IMR-90 (cell line): ENCODE measurements around the gene EIF2B2. TPM values are rescaled to one million over a fixed set of nuclear protein-coding genes. Genes with fewer than 3 reads are reported as not detected.

Source experiments
- ATAC-seq: fragments of 200-7000 bp; cut with Tn5 transposase; 2 replicates; pipeline ENCODE4 v1.9.1; 2020; ENCODE audit warnings: low read depth, mild to moderate bottlenecking, moderate library complexity
- BruUV-seq: library from RNA; stranded (reverse); fragments of 400-500 nt; replicated peaks from 2 replicates; lab custom pipeline; 2021; lab: Mats Ljungman, UMichigan
- CTCF ChIA-PET: fragments of 300-600 bp; formaldehyde crosslinking; extraction: SDS; loops from one replicate; lab custom pipeline; 2021; ENCODE audit warnings: antibody characterized with exemption; lab: Yijun Ruan, JAX
- POLR2A ChIA-PET: fragments of 300-600 bp; sonication (Branson Sonifier 250); formaldehyde crosslinking; loops from one replicate; lab custom pipeline; 2022; ENCODE audit warnings: antibody characterized with exemption; ENCODE audit not compliant: unreplicated experiment; lab: Charles Lee
- DNase-seq: peaks from one replicate; pipeline ENCODE4 v3.0.0; 2013
- H2AFZ ChIP-seq: replicated peaks from 2 replicates; pipeline ENCODE3; 2013; ENCODE audit warnings: low read length, mild to moderate bottlenecking; ENCODE audit not compliant: poor library complexity
- H2AK5ac ChIP-seq: 2 replicates; pipeline ENCODE4 v1.6.1; 2013; ENCODE audit warnings: low read depth, low read length, inconsistent platforms
- H2AK9ac ChIP-seq: replicated peaks from 2 replicates; pipeline ENCODE3; 2013; ENCODE audit warnings: mild to moderate bottlenecking, low read depth, low read length, moderate library complexity; ENCODE audit not compliant: poor library complexity
- H2BK120ac ChIP-seq: 2 replicates; pipeline ENCODE4 v1.6.1; 2013; ENCODE audit warnings: low read depth, low read length, inconsistent platforms
- H2BK15ac ChIP-seq: 3 replicates; pipeline ENCODE4 v1.6.1; 2013; ENCODE audit warnings: low read depth, low read length, inconsistent platforms
- H2BK20ac ChIP-seq: 2 replicates; pipeline ENCODE4 v1.6.1; 2013; ENCODE audit warnings: low read depth, mild to moderate bottlenecking, inconsistent platforms, low read length, moderate library complexity
- H2BK5ac ChIP-seq: 2 replicates; pipeline ENCODE4 v1.6.1; 2013; ENCODE audit warnings: mild to moderate bottlenecking, low read depth, low read length, inconsistent platforms; ENCODE audit not compliant: poor library complexity, severe bottlenecking
- H3K14ac ChIP-seq: replicated peaks from 2 replicates; pipeline ENCODE4 v1.6.1; 2013; ENCODE audit warnings: low read depth, low read length, inconsistent platforms
- H3K18ac ChIP-seq: 2 replicates; pipeline ENCODE4 v1.6.1; 2013; ENCODE audit warnings: low read depth, low read length, control low read depth
- H3K23ac ChIP-seq: 2 replicates; pipeline ENCODE4 v1.6.1; 2013; ENCODE audit warnings: low read depth, low read length, inconsistent platforms
- H3K27ac ChIP-seq: 2 replicates; pipeline ENCODE4 v1.5.1; 2013; ENCODE audit warnings: mild to moderate bottlenecking, control low read depth, low read length; ENCODE audit not compliant: insufficient read depth
- H3K27me3 ChIP-seq: 2 replicates; pipeline ENCODE4 v1.6.1; 2013; ENCODE audit warnings: low read length; ENCODE audit not compliant: control insufficient read depth, insufficient read depth
- H3K36me3 ChIP-seq: 2 replicates; pipeline ENCODE4 v1.6.1; 2013; ENCODE audit warnings: low read length, mixed read lengths; ENCODE audit not compliant: control insufficient read depth, insufficient read depth
- H3K4ac ChIP-seq: 2 replicates; pipeline ENCODE4 v1.6.1; 2013; ENCODE audit warnings: low read depth, low read length, inconsistent platforms
- H3K4me1 ChIP-seq: 2 replicates; pipeline ENCODE4 v1.6.1; 2013; ENCODE audit warnings: low read length, mixed read lengths; ENCODE audit not compliant: control insufficient read depth, insufficient read depth
- H3K4me2 ChIP-seq: 2 replicates; pipeline ENCODE4 v1.6.1; 2013; ENCODE audit warnings: low read depth, mild to moderate bottlenecking, control low read depth, low read length, moderate library complexity
- H3K4me3 ChIP-seq: 2 replicates; pipeline ENCODE4 v1.5.1; 2013; ENCODE audit warnings: low read depth, mild to moderate bottlenecking, control low read depth, low read length, moderate library complexity; ENCODE audit not compliant: insufficient read depth
- H3K56ac ChIP-seq: 2 replicates; pipeline ENCODE4 v1.6.1; 2013; ENCODE audit warnings: low read length, inconsistent platforms; ENCODE audit not compliant: insufficient read depth; ENCODE audit errors: extremely low read depth
- H3K79me1 ChIP-seq, 2 experiments: 2 replicates each; pipeline ENCODE4 v1.6.1; 2013; ENCODE audit warnings: low read length in 2 of 2, inconsistent platforms in 1 of 2, low read depth in 1 of 2
- H3K9ac ChIP-seq: 2 replicates; pipeline ENCODE4 v1.6.1; 2013; ENCODE audit warnings: low read depth, low read length, control low read depth
- H3K9me1 ChIP-seq: 2 replicates; pipeline ENCODE4 v1.6.1; 2013; ENCODE audit warnings: low read length, inconsistent platforms; ENCODE audit not compliant: insufficient read depth
- H3K9me3 ChIP-seq: 2 replicates; pipeline ENCODE4 v1.6.1; 2013; ENCODE audit warnings: low read length; ENCODE audit not compliant: control insufficient read depth, insufficient read depth
- H4K20me1 ChIP-seq: 2 replicates; pipeline ENCODE4 v1.6.1; 2013; ENCODE audit warnings: low read length, inconsistent platforms; ENCODE audit not compliant: insufficient read depth
- H4K5ac ChIP-seq: 2 replicates; pipeline ENCODE4 v1.6.1; 2013; ENCODE audit warnings: mild to moderate bottlenecking, low read depth, low read length, control low read depth
- H4K8ac ChIP-seq, 2 experiments: 2 replicates each; pipeline ENCODE4 v1.6.1; 2013; ENCODE audit warnings: low read depth in 2 of 2, low read length in 2 of 2, control low read depth in 1 of 2, inconsistent platforms in 1 of 2
- H4K91ac ChIP-seq: 2 replicates; pipeline ENCODE4 v1.6.1; 2013; ENCODE audit warnings: low read depth, low read length, inconsistent platforms; ENCODE audit not compliant: insufficient read depth
- BHLHE40 ChIP-seq: fragments of 150-350 bp; IDR thresholded peaks from 2 replicates; pipeline ENCODE4 v1.6.1; 2016; ENCODE audit warnings: mild to moderate bottlenecking, low read depth, low read length
- CTCF ChIP-seq: conservative IDR thresholded peaks from 2 replicates; pipeline ENCODE4 v1.5.1; 2012; ENCODE audit warnings: mild to moderate bottlenecking, low read depth, low read length, improper control_type of control experiment
- ELK1 ChIP-seq: fragments of 150-350 bp; IDR thresholded peaks from 2 replicates; pipeline ENCODE4 v1.6.1; 2016; ENCODE audit warnings: low read depth, mild to moderate bottlenecking, low read length, moderate library complexity, borderline replicate concordance
- FOS ChIP-seq: fragments of 150-350 bp; IDR thresholded peaks from 2 replicates; pipeline ENCODE4 v1.6.1; 2016; ENCODE audit warnings: low read depth, low read length
- MAZ ChIP-seq: IDR thresholded peaks from 2 replicates; pipeline ENCODE4 v1.6.1; 2012; ENCODE audit warnings: low read depth, mild to moderate bottlenecking, low read length, improper control_type of control experiment, moderate library complexity, borderline replicate concordance
- MXI1 ChIP-seq: IDR thresholded peaks from 2 replicates; pipeline ENCODE4 v1.6.1; 2012; ENCODE audit warnings: low read depth, mild to moderate bottlenecking, low read length, moderate library complexity, borderline replicate concordance
- NFE2L2 ChIP-seq: fragments of 150-350 bp; IDR thresholded peaks from 2 replicates; pipeline ENCODE4 v1.6.1; 2016; ENCODE audit warnings: low read depth, mild to moderate bottlenecking, low read length
- POLR2A ChIP-seq: IDR thresholded peaks from 2 replicates; pipeline ENCODE4 v1.6.1; 2012; ENCODE audit warnings: mild to moderate bottlenecking, low read depth, low read length
- RAD21 ChIP-seq: IDR thresholded peaks from 2 replicates; pipeline ENCODE4 v1.6.1; 2012; ENCODE audit warnings: low read length, improper control_type of control experiment
- RCOR1 ChIP-seq: IDR thresholded peaks from 2 replicates; pipeline ENCODE4 v1.6.1; 2012; ENCODE audit warnings: mild to moderate bottlenecking, low read length, improper control_type of control experiment; ENCODE audit not compliant: insufficient replicate concordance
- RFX5 ChIP-seq: IDR thresholded peaks from 2 replicates; pipeline ENCODE4 v1.8.0; 2012; ENCODE audit warnings: low read depth, mild to moderate bottlenecking, low read length, moderate library complexity
- SMC3 ChIP-seq: fragments of 150-350 bp; IDR thresholded peaks from 2 replicates; pipeline ENCODE4 v1.6.1; 2016; ENCODE audit warnings: low read depth, mild to moderate bottlenecking, antibody characterized with exemption, low read length, moderate library complexity
- USF2 ChIP-seq: fragments of 150-350 bp; IDR thresholded peaks from 2 replicates; pipeline ENCODE4 v1.6.1; 2017; ENCODE audit warnings: mild to moderate bottlenecking, antibody characterized with exemption, low read length, low read depth
- WGBS, 2 experiments: methylation state at CpG; one replicate each; pipeline versions ENCODE4 v1.1.5 to v1.1.7; 2013; ENCODE audit warnings: missing lambda C conversion rate in 2 of 2; ENCODE audit not compliant: insufficient read length in 1 of 2; ENCODE audit errors: extremely low coverage in 2 of 2; 5-methylcytosine and 5-hydroxymethylcytosine counted together
- dilution Hi-C: fragments of 300-500 bp; cut with HindIII; formaldehyde crosslinking; loops from one replicate; pipeline ENCODE4 v1.14.3; 2018; ENCODE audit warnings: low sequenced_read_pairs; ENCODE audit not compliant: unreplicated experiment
- in situ Hi-C: fragments of 300-500 bp; cut with MboI; formaldehyde crosslinking; loops from 3 replicates; pipeline ENCODE4 v1.14.3; 2019; ENCODE audit warnings: low sequenced_read_pairs, inconsistent platforms, mixed read lengths
- intact Hi-C: fragments of 100-400 bp; cut with micrococcal nuclease; formaldehyde crosslinking; loops from 2 replicates; pipeline ENCODE4 v1.10.0; 2022
- polyA plus RNA-seq, 3 experiments: library from polyadenylated mRNA; depleted of rRNA; stranded (reverse); fragments of >200 nt; gene quantifications; 2 replicates each; pipeline ENCODE4 v1.2.3, GENCODE V29; 2012; ENCODE audit warnings: low replicate concordance in 1 of 3
- total RNA-seq: library from RNA; depleted of rRNA; stranded (reverse); fragments of >200 nt; gene quantifications from 2 replicates; pipeline ENCODE4 v1.2.3, GENCODE V29; 2012

The EIF2B2 gene
- total and polyA plus RNA-seq, 2 of the 4 experiments (the other 2 are of a cell fraction): 63.6 to 70.1 TPM

GRCh38 chr14:75003250-75004027 is 718 bp downstream of the EIF2B2 start (continued):
- TF ChIP-seq CTCF: no peak

GRCh38 chr14:75005357-75005756 is 2.6 kb downstream of the EIF2B2 start:
- CTCF ChIA-PET: no interaction called here
- no peak for TF ChIP-seq FOS
- no peak for TF ChIP-seq MAZ
- no peak for TF ChIP-seq USF2
- no peak for TF ChIP-seq NFE2L2
- TF ChIP-seq MXI1: no peak
- TF ChIP-seq RFX5: no peak
- no peak for TF ChIP-seq POLR2A
- no peak for TF ChIP-seq BHLHE40
- TF ChIP-seq RAD21: no peak
- TF ChIP-seq RCOR1: no peak
- TF ChIP-seq SMC3: no peak
- TF ChIP-seq ELK1: no peak

More at GRCh38 chr14:75005357-75005756, 2.6 kb downstream of the EIF2B2 start:
- ATAC-seq: no peak
- H2AFZ ChIP-seq: no peak overlapping the region
- no peak overlapping the region for H2BK20ac ChIP-seq
- no peak overlapping the region for H3K27ac ChIP-seq
- no peaks in the 10 kb centered on the region for H3K9me3 ChIP-seq
- no peak overlapping the region for H3K56ac ChIP-seq
- BruUV-seq: no TSS peak
- H4K5ac ChIP-seq: no peak overlapping the region
- dilution Hi-C loops: no loop called here
- H2BK120ac ChIP-seq: no peak overlapping the region
- peaks cover 4% of the 10 kb centered on the region for H3K4me1 ChIP-seq
- no peak overlapping the region for H2BK5ac ChIP-seq
- POLR2A ChIA-PET: no interaction called here
- in situ Hi-C loops: no loop called here
- DNase-seq: no peak
- no peak overlapping the region for H4K91ac ChIP-seq
- H3K36me3 ChIP-seq: peaks cover 29% of the 10 kb centered on the region
- no peak overlapping the region for H2AK9ac ChIP-seq
- no CpG with 5 or more reads among the region's 3 CpGs for WGBS, 2 experiments
- no peak overlapping the region for H3K9ac ChIP-seq
- H3K27me3 ChIP-seq: no peaks in the 10 kb centered on the region
- H3K18ac ChIP-seq: no peak overlapping the region
- H3K4me2 ChIP-seq: no peak overlapping the region
- H2AK5ac ChIP-seq: no peak overlapping the region
- no peak overlapping the region for H3K14ac ChIP-seq
- no peak overlapping the region for H3K4me3 ChIP-seq
- H3K9me1 ChIP-seq: peaks cover 13% of the 10 kb centered on the region; the same call in 1 of the 2 replicates
- intact Hi-C loops: no loop called here
- H4K20me1 ChIP-seq: no peaks in the 10 kb centered on the region
- H3K79me1 ChIP-seq: peaks cover 31 to 50% of the 10 kb centered on the region in 2 experiments
- no peak overlapping the region for H3K4ac ChIP-seq
- H3K23ac ChIP-seq: no peak overlapping the region
- H2BK15ac ChIP-seq: no peak overlapping the region
- no peak overlapping the region for H4K8ac ChIP-seq
